Progenitor cell of endocrine pancreas (in vitro differentiated cells): ENCODE data around the gene FBXW8. TPM values are rescaled to one million over a fixed set of nuclear protein-coding genes. Genes with fewer than 3 reads are reported as not detected.

Experiments used
- DNase-seq: peaks from one replicate; pipeline ENCODE4 v3.0.0; 2021; ENCODE audit warnings: low spot score; ENCODE audit not compliant: unreplicated experiment
- H3K27ac Mint-ChIP-seq: 2 replicates; pipeline ENCODE4 v1.8.0; 2021; ENCODE audit warnings: mild to moderate bottlenecking, moderate library complexity, mixed read lengths
- H3K27me3 Mint-ChIP-seq: 2 replicates; pipeline ENCODE4 v1.8.0; 2021; ENCODE audit warnings: mixed read lengths
- H3K36me3 Mint-ChIP-seq: 2 replicates; pipeline ENCODE4 v1.8.0; 2022; ENCODE audit warnings: mixed read lengths; ENCODE audit not compliant: insufficient read depth
- H3K4me1 Mint-ChIP-seq: 2 replicates; pipeline ENCODE4 v1.8.0; 2021; ENCODE audit warnings: low read depth, mixed read lengths
- H3K4me3 Mint-ChIP-seq: 2 replicates; pipeline ENCODE4 v1.8.0; 2021; ENCODE audit warnings: low read depth, mild to moderate bottlenecking, moderate library complexity, mixed read lengths
- H3K9me3 Mint-ChIP-seq: 2 replicates; pipeline ENCODE4 v1.8.0; 2021; ENCODE audit warnings: low read depth, mixed read lengths
- total RNA-seq: library from RNA; stranded (reverse); gene quantifications from 2 replicates; pipeline ENCODE4 v1.2.1, GENCODE V29; 2021
- TF ChIP-seq, protein P1 (sequence below): fragments of 200-600 bp; sonication (generic); IDR thresholded peaks from one replicate; pipeline ENCODE4 v1.5.0; 2021; ENCODE audit warnings: antibody characterized with exemption, mild to moderate bottlenecking; ENCODE audit not compliant: unreplicated experiment

FBXW8 gene
- total RNA-seq, 1 donor from 2014 or later: 32.6 TPM

DNA sequence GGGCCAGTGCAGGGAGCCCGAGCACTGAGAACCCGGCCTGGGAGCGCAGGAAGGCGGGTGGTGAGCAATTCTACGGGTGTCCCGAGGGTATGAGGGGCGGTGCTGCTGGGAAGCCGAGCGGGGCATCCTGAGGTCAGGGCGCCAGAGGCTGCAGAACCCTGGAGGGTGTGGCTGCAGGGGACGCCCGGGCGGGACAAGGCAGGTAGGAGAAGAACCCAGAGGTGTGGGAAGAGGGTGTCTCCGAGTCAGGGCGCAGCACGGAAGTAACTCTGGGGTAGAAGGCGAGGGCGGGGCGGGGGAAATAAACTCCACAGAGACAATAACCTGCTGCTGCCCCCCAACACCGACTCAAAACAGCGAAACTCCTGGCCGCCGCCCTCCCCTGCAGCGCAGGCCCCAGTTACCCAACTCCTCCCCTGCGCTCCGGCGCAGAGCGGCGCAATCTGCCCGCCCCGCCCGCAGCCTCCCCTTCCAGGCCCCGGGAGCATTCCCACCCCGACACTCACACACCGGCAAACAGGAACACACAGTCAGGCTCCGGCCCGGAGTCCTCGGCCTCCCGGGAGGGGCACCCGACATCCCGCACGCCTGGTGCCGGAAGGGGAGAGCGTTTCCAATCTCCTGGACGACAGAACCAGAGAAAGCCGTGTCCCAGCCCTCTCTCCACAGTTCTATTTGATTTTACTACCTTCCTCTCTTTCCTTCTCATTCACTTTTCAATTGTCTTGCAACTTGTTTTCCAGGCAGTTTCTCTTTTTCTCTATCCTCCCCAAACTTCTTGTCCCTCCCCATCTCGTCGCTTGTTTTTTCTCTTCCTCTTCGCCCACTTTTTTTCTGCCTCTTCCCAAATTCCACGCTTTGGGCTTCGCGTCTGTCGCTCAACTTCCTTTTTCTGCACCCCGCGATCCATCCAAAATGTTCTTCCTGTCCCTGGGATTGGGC, 31.9 kb upstream of the FBXW8 start:
- peaks cover 7% of the 10 kb centered on the region for H3K36me3 Mint-ChIP-seq
- peaks cover 5% of the 10 kb centered on the region for H3K9me3 Mint-ChIP-seq
- TF ChIP-seq, protein P1, sequence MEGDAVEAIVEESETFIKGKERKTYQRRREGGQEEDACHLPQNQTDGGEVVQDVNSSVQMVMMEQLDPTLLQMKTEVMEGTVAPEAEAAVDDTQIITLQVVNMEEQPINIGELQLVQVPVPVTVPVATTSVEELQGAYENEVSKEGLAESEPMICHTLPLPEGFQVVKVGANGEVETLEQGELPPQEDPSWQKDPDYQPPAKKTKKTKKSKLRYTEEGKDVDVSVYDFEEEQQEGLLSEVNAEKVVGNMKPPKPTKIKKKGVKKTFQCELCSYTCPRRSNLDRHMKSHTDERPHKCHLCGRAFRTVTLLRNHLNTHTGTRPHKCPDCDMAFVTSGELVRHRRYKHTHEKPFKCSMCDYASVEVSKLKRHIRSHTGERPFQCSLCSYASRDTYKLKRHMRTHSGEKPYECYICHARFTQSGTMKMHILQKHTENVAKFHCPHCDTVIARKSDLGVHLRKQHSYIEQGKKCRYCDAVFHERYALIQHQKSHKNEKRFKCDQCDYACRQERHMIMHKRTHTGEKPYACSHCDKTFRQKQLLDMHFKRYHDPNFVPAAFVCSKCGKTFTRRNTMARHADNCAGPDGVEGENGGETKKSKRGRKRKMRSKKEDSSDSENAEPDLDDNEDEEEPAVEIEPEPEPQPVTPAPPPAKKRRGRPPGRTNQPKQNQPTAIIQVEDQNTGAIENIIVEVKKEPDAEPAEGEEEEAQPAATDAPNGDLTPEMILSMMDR: no peak
- H3K27me3 Mint-ChIP-seq: peaks cover 67% of the 10 kb centered on the region
- H3K4me3 Mint-ChIP-seq: peak overlapping the region; percentile 86
- no peak for DNase-seq
- peak overlapping the region; percentile 36 for H3K27ac Mint-ChIP-seq
- H3K4me1 Mint-ChIP-seq: peaks cover 31% of the 10 kb centered on the region

GRCh38 chr12:116879509-116880212, 31.1 kb upstream of the FBXW8 start:
- H3K36me3 Mint-ChIP-seq: peaks cover 2% of the 10 kb centered on the region
- peaks cover 31% of the 10 kb centered on the region for H3K4me1 Mint-ChIP-seq
- TF ChIP-seq, protein P1: no peak
- peak overlapping the region; percentile 86 for H3K4me3 Mint-ChIP-seq
- peak overlapping the region; percentile 93 for H3K27ac Mint-ChIP-seq
- peaks cover 66% of the 10 kb centered on the region for H3K27me3 Mint-ChIP-seq
- no peak for DNase-seq
- H3K9me3 Mint-ChIP-seq: peaks cover 2% of the 10 kb centered on the region

DNA sequence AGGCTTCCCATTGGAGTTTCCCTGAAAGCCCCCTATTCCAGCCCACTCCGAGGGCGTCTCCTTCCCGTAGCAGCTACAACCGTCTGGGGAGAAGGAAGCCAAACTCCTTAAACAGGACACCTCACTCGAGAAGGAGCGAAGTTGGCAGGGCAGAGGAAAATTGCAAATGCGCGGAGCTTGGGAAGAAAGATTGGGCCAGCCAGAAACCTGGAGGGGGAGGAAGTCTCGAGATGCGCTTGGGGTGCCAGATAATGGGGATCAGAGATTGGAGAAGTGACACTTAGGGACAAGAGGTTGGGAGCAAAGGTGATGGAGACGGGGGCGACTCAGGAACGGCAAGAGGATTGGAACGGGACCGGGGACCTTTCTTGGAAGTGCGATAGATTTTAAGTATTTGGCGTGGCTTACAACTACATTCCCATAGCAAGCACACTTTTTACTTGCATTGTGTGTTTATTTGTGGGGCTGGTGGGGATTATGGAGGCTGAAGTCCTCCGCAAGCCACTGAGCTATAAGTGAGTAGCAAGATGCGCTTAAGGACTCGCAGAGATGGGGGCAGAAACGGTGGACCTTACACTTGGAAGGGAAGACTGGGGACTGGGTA, 30.4 kb upstream of the FBXW8 start:
- no peaks in the 10 kb centered on the region for H3K9me3 Mint-ChIP-seq
- peaks cover 31% of the 10 kb centered on the region for H3K4me1 Mint-ChIP-seq
- peak overlapping the region; percentile 86 for H3K4me3 Mint-ChIP-seq
- TF ChIP-seq, protein P1: no peak
- H3K36me3 Mint-ChIP-seq: no peaks in the 10 kb centered on the region
- no peak for DNase-seq
- H3K27me3 Mint-ChIP-seq: peaks cover 68% of the 10 kb centered on the region
- H3K27ac Mint-ChIP-seq: peak overlapping the region; percentile 93

DNA sequence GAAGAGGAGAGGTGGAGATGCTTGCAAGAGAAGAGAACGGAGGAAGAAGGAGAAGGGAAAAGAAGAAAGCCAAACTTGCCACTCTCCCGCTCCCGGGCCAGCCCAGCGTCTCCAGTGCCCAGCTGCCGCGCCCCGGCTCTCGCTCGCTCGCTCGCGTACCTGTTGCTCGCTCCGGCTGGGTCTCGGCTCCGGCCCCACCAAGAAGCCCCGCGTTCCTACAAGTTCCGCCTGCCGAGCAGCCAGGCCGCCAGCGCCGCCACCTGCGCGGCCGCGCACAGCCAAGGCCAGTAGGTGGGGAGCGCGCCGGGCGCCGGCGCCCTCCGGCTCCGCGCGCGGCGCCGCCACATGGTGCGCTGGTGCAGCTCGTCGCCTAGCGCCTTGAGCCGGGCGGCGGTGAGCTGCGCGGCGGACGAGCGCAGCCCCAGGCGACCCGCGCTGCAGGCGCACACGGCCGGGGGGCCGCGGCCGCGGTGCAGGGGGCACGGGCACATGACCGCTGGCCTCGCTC, 29.9 kb upstream of the FBXW8 start:
- Mint-ChIP-seq H3K36me3 (no peaks in the 10 kb centered on the region), H3K9me3 (no peaks in the 10 kb centered on the region), H3K4me1 (peaks cover 31% of the 10 kb centered on the region), H3K27ac (peak overlapping the region; percentile 93), H3K4me3 (peak overlapping the region; percentile 86), H3K27me3 (peaks cover 68% of the 10 kb centered on the region)
- peak; percentile 61 for DNase-seq
- TF ChIP-seq, protein P1: peak; percentile 38
